Fibroblast of the aortic adventitia (primary cell): Measurements from ENCODE around the gene SLC44A5. TPM values are rescaled to one million over a fixed set of nuclear protein-coding genes. Genes with fewer than 3 reads are reported as not detected.

Experiments
- DNase-seq: peaks from one replicate; pipeline ENCODE4 v3.0.0-alpha.2; 2010; ENCODE audit warnings: low read depth
- H3K4me3 ChIP-seq: 2 replicates; pipeline ENCODE4 v1.5.1; 2011; ENCODE audit warnings: low read depth, mild to moderate bottlenecking, control low read depth, low read length, moderate library complexity
- total RNA-seq: library from RNA; depleted of rRNA; stranded (reverse); fragments of >200 nt; gene quantifications from 2 replicates; pipeline ENCODE4 v1.2.3, GENCODE V29; 2012; ENCODE audit warnings: low replicate concordance
- TF ChIP-seq, protein P1 (sequence below): IDR thresholded peaks from 2 replicates; pipeline ENCODE4 v1.5.1; 2011; ENCODE audit warnings: mild to moderate bottlenecking, low read length, control low read depth, inconsistent platforms; ENCODE audit not compliant: insufficient read depth

SLC44A5 gene
- total RNA-seq, 1 donor = 0.45 TPM

DNA sequence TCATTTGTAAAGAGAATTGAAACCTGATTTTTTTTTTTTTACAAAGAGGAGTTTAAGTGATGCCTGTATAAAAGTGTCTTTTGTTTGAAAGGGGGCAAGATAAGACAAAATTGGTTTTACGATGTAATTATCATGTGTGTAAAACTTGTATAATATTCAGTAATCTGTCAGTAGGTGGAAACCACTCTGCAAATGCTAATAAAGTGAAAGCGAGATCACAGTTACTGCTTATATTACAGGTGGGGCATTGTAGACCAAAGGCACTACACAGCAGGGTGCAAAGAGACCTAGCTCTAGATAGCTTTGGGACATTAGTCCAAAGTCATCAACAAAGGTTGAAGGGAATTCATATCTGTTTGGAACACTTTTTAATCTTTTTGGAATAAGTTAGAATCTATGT, 302.5 kb downstream of the SLC44A5 start:
- no peak overlapping the region for H3K4me3 ChIP-seq
- TF ChIP-seq, protein P1, sequence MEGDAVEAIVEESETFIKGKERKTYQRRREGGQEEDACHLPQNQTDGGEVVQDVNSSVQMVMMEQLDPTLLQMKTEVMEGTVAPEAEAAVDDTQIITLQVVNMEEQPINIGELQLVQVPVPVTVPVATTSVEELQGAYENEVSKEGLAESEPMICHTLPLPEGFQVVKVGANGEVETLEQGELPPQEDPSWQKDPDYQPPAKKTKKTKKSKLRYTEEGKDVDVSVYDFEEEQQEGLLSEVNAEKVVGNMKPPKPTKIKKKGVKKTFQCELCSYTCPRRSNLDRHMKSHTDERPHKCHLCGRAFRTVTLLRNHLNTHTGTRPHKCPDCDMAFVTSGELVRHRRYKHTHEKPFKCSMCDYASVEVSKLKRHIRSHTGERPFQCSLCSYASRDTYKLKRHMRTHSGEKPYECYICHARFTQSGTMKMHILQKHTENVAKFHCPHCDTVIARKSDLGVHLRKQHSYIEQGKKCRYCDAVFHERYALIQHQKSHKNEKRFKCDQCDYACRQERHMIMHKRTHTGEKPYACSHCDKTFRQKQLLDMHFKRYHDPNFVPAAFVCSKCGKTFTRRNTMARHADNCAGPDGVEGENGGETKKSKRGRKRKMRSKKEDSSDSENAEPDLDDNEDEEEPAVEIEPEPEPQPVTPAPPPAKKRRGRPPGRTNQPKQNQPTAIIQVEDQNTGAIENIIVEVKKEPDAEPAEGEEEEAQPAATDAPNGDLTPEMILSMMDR = no peak
- no peak for DNase-seq

DNA sequence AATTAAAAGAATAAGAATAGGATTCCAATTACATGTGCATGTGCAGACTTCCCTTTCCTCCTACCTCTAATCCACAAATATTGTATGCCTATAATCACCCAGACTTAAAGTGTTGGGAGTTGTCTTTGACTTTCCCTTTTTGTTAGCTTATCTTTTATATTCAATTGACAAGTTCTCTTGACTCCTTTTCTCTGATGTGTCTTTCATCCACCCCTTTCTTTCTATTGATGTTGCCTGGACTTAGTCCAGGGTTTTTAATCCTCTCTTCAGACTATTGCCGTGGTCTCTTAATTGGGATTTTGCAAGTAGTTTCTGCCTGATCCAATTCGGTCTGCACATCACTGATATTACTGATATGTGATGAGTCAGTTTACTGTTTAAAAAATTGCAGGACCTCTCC, 305.9 kb downstream of the SLC44A5 start:
- H3K4me3 ChIP-seq = no peak overlapping the region
- no peak for DNase-seq

DNA sequence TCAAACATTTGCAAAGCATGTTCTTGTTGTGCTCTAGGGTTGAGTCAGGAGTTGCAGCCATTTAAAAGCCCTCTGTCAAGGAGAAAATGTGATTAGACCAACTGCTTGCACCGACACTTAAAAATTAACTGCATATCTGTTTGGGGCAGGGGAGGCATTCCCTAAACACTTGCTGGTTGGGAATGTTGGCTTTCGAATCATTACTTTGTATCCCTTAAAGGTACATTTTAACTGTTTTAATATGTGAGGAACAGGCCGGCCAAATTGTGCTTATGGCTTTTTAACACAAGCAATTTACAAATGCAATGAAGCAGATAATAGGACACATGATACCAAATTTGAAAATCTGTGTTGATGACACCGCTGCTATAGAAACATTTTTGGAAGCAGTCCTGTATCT, 317.6 kb downstream of the SLC44A5 start:
- H3K4me3 ChIP-seq = no peak overlapping the region
- no peak for DNase-seq
- TF ChIP-seq, protein P1 = no peak

More for the DNA sequence above, 305.9 kb downstream of the SLC44A5 start:
- TF ChIP-seq, protein P1 = no peak

DNA sequence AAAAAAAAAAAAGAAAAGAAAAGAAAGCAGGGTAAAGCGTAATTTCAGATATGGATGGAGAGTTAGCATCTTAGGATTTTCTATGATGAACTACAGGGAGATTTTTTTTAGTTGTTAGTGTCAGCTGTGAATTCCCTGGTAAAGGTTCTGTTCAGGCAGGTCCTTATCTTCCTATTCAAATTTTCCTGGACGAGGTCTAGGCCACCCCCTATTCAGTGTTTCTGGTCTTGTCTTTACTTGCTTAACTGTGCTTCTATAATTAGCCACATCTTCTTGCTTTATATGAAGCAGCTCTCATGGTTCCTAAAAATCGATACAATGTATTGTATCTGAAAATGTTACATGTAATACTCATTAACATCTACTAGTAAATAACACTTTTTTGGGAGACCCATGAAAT, 318.9 kb downstream of the SLC44A5 start:
- TF ChIP-seq, protein P1 = no peak
- H3K4me3 ChIP-seq = no peak overlapping the region
- no peak for DNase-seq

DNA sequence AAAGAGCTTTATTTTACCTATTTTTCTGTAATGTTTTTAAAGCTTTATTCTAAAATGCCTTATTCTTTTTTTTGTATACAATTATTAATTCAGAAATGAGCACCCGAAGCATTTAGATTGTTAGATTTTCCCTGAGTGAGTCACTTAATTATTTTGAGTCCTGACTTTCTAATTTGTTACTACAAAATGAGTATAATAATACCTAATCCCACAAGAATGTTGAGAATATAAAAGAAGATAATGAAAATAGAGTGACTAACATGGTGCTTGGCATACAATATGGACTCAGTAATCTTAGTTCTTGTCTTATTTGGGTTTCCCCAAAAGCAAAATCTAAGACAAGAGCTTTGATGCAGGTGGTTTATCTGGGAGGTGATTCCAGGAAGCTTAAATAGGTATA, 334.5 kb downstream of the SLC44A5 start:
- TF ChIP-seq, protein P1 = no peak
- DNase-seq = no peak

DNA sequence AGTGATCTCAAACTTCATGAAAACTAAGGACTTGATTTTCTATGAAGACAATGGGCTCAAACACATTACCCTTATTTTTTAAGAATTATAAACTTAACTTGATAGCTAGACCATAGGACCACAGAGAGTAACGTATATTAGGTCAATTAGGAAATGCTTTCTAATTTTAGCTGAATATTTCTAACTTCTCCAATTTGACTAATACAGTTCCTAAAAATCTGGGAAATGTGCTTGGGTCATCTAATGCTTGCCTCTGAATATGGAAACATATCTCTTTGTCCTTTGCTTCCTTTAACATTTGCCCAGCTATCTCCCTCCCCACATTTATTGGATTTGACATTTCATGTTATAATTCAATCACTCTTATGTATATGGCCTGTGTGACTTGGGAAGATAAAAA, 335.3 kb downstream of the SLC44A5 start:
- TF ChIP-seq, protein P1 = no peak
- no peak for DNase-seq
- no peak overlapping the region for H3K4me3 ChIP-seq

More for the DNA sequence above, 334.5 kb downstream of the SLC44A5 start:
- H3K4me3 ChIP-seq = no peak overlapping the region

DNA sequence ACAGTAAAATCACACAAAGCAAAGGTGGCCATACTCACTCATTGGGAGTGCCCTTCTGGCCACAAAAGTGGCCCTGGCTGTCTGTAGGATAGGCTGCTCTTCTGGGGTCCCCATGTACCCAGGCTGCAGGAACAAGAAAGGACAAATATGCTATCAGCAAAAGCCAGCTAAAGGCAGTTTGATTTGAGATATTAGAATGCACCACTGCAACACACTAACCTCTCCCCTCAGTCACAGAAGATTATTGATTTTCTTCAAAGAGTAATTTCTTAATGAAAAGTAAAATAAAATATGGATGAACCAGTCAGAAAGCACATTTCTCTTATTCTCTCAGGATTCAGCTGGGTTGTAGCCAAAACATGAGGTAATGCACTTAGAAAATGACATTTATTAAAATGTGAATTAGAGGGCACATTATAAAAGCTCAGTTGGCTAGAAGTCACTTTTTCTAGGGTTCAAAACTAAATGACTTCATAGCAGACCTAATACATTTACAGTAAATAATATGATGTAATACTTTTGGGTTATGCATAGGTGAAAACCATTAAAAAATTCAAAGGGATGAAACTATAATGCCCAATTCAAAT, 335.9 kb downstream of the SLC44A5 start:
- no peak overlapping the region for H3K4me3 ChIP-seq
- TF ChIP-seq, protein P1 = no peak
- no peak for DNase-seq
